ENCODE results near the gene FAM25G.

Gene FAM25G

GRCh38 chr10:47457826-47458225 is 33.7 kb downstream of the FAM25G start:
- ChIA-PET POLR2A (no interaction called here), CTCF (no interaction called here)
- Histone ChIP-seq H3K9me3 (ENCODE audit: control insufficient read depth, insufficient read depth, low read depth, low read length) (no peaks in the 10 kb centered on the region), H3K36me3 (ENCODE audit: control insufficient read depth in 2 of 2, insufficient read depth in 1 of 2, low read length in 2 of 2) (no peaks in the 10 kb centered on the region), H3K4me3 (ENCODE audit: low read depth, low read length) (no peak overlapping the region), H3K4me1 (ENCODE audit: control insufficient read depth, insufficient read depth, low read length) (no peaks in the 10 kb centered on the region), H3K27ac (ENCODE audit: extremely low read depth, low read depth, low read length) (no peak overlapping the region)
- no peak for TF ChIP-seq ZNF184 (tag by site-specific recombination; IDR thresholded peaks at IDR 0.05)

- CTCF ChIA-PET, result no interaction called here
These were observed 34.0 kb downstream of the FAM25G start for GRCh38 chr10:47457528-47457820.

More at GRCh38 chr10:47457528-47457820, 34.0 kb downstream of the FAM25G start:
- H3K36me3 ChIP-seq (ENCODE audit: control insufficient read depth in 2 of 2, insufficient read depth in 1 of 2, low read length in 2 of 2), result no peaks in the 10 kb centered on the region
- TF ChIP-seq HOXA7 (CRISPR knock-in tag; IDR thresholded peaks at IDR 0.05; ENCODE audit: borderline replicate concordance) (no peak), ZNF529 (tag by site-specific recombination; IDR thresholded peaks at IDR 0.05; ENCODE audit: insufficient replicate concordance) (no peak), ZNF549 (tag by site-specific recombination; IDR thresholded peaks at IDR 0.05) (no peak), ZNF175 (tag by site-specific recombination; IDR thresholded peaks at IDR 0.05) (no peak), ZNF488 (tag by site-specific recombination; IDR thresholded peaks at IDR 0.05) (no peak), ZNF610 (tag by site-specific recombination; IDR thresholded peaks at IDR 0.05; ENCODE audit: borderline replicate concordance) (no peak), ZNF214 (tag by site-specific recombination; IDR thresholded peaks at IDR 0.05; ENCODE audit: borderline replicate concordance) (no peak), ZSCAN30 (tag by site-specific recombination; IDR thresholded peaks at IDR 0.05) (no peak), YY2 (tag by site-specific recombination; IDR thresholded peaks at IDR 0.05) (no peak), ZNF112 (tag by site-specific recombination; IDR thresholded peaks at IDR 0.05) (no peak), ZNF626 (tag by site-specific recombination; IDR thresholded peaks at IDR 0.05) (no peak), ZNF518A (tag by site-specific recombination; conservative IDR thresholded peaks at IDR 0.05; ENCODE audit: low read depth) (no peak), ZNF621 (tag by site-specific recombination; IDR thresholded peaks at IDR 0.05) (no peak), ZNF394 (tag by site-specific recombination; IDR thresholded peaks at IDR 0.05; ENCODE audit: borderline replicate concordance) (no peak), ZBTB10 (tag by site-specific recombination; IDR thresholded peaks at IDR 0.05) (no peak), ZNF16 (tag by site-specific recombination; IDR thresholded peaks at IDR 0.05; ENCODE audit: low read depth) (no peak), ZNF561 (tag by site-specific recombination; IDR thresholded peaks at IDR 0.05; ENCODE audit: borderline replicate concordance) (no peak), KLF10 (tag by site-specific recombination; IDR thresholded peaks at IDR 0.05) (no peak)
- no peak overlapping the region for H3K27ac ChIP-seq (ENCODE audit: extremely low read depth, low read depth, low read length)
- H3K4me3 ChIP-seq (ENCODE audit: low read depth, low read length), result no peak overlapping the region
- POLR2A ChIA-PET, result no interaction called here
- H3K4me1 ChIP-seq (ENCODE audit: control insufficient read depth, insufficient read depth, low read length), result no peaks in the 10 kb centered on the region
- no peaks in the 10 kb centered on the region for H3K9me3 ChIP-seq (ENCODE audit: control insufficient read depth, insufficient read depth, low read depth, low read length)
